ENCODE data around the gene APBA1.

DNA sequence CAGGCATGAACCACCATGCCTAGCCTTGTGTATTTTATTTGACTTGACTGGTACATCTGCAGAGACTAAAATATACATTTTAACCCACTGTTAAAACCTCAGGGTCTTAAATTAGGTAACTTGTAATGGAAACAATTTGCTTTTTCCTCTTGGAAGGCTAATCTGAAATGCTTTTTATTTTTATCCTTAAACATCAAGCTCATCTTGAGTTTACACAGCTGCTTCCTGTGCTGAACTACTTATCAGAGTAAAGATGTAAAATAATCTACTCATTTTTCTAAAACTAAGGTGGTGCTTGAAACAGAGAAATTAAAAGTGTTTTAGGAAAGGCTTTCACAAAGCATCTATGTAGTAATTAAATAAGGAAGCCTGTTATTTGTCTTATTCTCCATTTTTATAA is 203.0 kb downstream of the APBA1 start:
- TF ChIP-seq CTCF (IDR thresholded peaks at IDR 0.05) (no peak), POLR2A (IDR thresholded peaks at IDR 0.05) (no peak)

All from heart left ventricle (tissue), 13 donors.